Stimulated activated CD8-positive, alpha-beta memory T cell treated with anti-CD3 and anti-CD28 coated beads, Interleukin-15, amount 100 ng/mL, for 4 hours (primary cell): ENCODE measurements around the gene GSX1.
"Not testable (repeated sequence)": the region's sequence is repeated elsewhere in the genome, so short reads cannot be mapped to it uniquely, and the experiment has no call there.

Source experiments
- DNase-seq, 2 donors: peaks; one replicate each; pipeline ENCODE4 v3.0.0-alpha.2; 2020; ENCODE audit warnings: low read depth in 2 of 2

The GSX1 gene

GRCh38 chr13:27792393-27793218 is at the start of gene GSX1:
Gene GSX1, plus strand, starts transcription at chr13:27792483. Its CDS starts 208 bp downstream, at chr13:27792691.
- DNase-seq, result no peak

GRCh38 chr13:27744801-27745200 is 47.5 kb upstream of the GSX1 start:
- DNase-seq, result no peak

- no peak for DNase-seq
Observed at GRCh38 chr13:27745301-27745700, 47.0 kb upstream of the GSX1 start.

GRCh38 chr13:27748143-27748542 is 44.1 kb upstream of the GSX1 start:
- DNase-seq, result not testable (repeated sequence)

GRCh38 chr13:27751953-27752532 is 40.2 kb upstream of the GSX1 start:
- no peak for DNase-seq

GRCh38 chr13:27765650-27766049 is 26.6 kb upstream of the GSX1 start:
- no peak for DNase-seq

GRCh38 chr13:27770809-27771208 is 21.5 kb upstream of the GSX1 start:
- no peak for DNase-seq

- DNase-seq, result no peak
Observed at GRCh38 chr13:27772651-27773425, 19.4 kb upstream of the GSX1 start.

- no peak for DNase-seq
Observed at GRCh38 chr13:27774169-27774568, 18.1 kb upstream of the GSX1 start.

GRCh38 chr13:27774651-27775050 is 17.6 kb upstream of the GSX1 start:
- no peak for DNase-seq

- DNase-seq, result no peak
Observed at GRCh38 chr13:27775943-27776342, 16.3 kb upstream of the GSX1 start.

- DNase-seq, result no peak
Observed at GRCh38 chr13:27782151-27782550, 10.1 kb upstream of the GSX1 start.

- DNase-seq, result no peak
Observed at GRCh38 chr13:27783111-27783510, 9.2 kb upstream of the GSX1 start.

- no peak for DNase-seq
Observed at GRCh38 chr13:27788271-27788670, 4.0 kb upstream of the GSX1 start.

- no peak for DNase-seq
Observed at GRCh38 chr13:27789153-27789494, 3.2 kb upstream of the GSX1 start.

GRCh38 chr13:27789495-27790303 is 2.6 kb upstream of the GSX1 start:
- no peak for DNase-seq

GRCh38 chr13:27790523-27790922 is 1.8 kb upstream of the GSX1 start:
- no peak for DNase-seq

- DNase-seq, result no peak
Observed at GRCh38 chr13:27791146-27791900, 960 bp upstream of the GSX1 start.

- no peak for DNase-seq
Observed at GRCh38 chr13:27791901-27792392, 336 bp upstream of the GSX1 start.

- no peak for DNase-seq
Observed at GRCh38 chr13:27793507-27794367, 1.5 kb downstream of the GSX1 start.
